T-helper 1 cell treated with Interleukin-12 subunit alpha and Interleukin-12 subunit beta and Interleukin-4 antibody, amounts not matched to agents 30 μg/mL and 1 μg/mL, for 36 hours (primary cell): Measurements from ENCODE around the gene ULK4.

ENCODE experiments used
- H3K27ac Mint-ChIP-seq: one replicate; pipeline ENCODE4 v1.8.0; 2021; ENCODE audit warnings: mild to moderate bottlenecking, mixed read lengths
- H3K27me3 Mint-ChIP-seq: one replicate; pipeline ENCODE4 v1.8.0; 2021; ENCODE audit warnings: low read depth, mixed read lengths
- H3K36me3 Mint-ChIP-seq: one replicate; pipeline ENCODE4 v1.8.0; 2021; ENCODE audit warnings: low read depth, mixed read lengths
- H3K4me1 Mint-ChIP-seq: one replicate; pipeline ENCODE4 v1.8.0; 2021; ENCODE audit warnings: low read depth, mixed read lengths
- H3K4me3 Mint-ChIP-seq: one replicate; pipeline ENCODE4 v1.8.0; 2021; ENCODE audit warnings: mild to moderate bottlenecking, moderate library complexity, mixed read lengths
- H3K9me3 Mint-ChIP-seq: one replicate; pipeline ENCODE4 v1.8.0; 2021; ENCODE audit warnings: mixed read lengths

ULK4 gene

GRCh38 chr3:41220906-41221677, 740.8 kb downstream of the ULK4 start:
- peaks cover 21% of the 10 kb centered on the region for H3K36me3 Mint-ChIP-seq
- no peak overlapping the region for H3K27ac Mint-ChIP-seq
- peaks cover 33% of the 10 kb centered on the region for H3K4me1 Mint-ChIP-seq
- no peaks in the 10 kb centered on the region for H3K9me3 Mint-ChIP-seq
- H3K4me3 Mint-ChIP-seq, result no peak overlapping the region
- no peaks in the 10 kb centered on the region for H3K27me3 Mint-ChIP-seq

- Mint-ChIP-seq H3K27me3 (no peaks in the 10 kb centered on the region), H3K36me3 (peaks cover 9% of the 10 kb centered on the region), H3K4me3 (no peak overlapping the region), H3K27ac (no peak overlapping the region), H3K9me3 (no peaks in the 10 kb centered on the region), H3K4me1 (peaks cover 39% of the 10 kb centered on the region)
Observed at GRCh38 chr3:41219424-41219823, 742.5 kb downstream of the ULK4 start.

- H3K27me3 Mint-ChIP-seq, result no peaks in the 10 kb centered on the region
- H3K9me3 Mint-ChIP-seq, result no peaks in the 10 kb centered on the region
- H3K4me3 Mint-ChIP-seq, result no peak overlapping the region
- peaks cover 48% of the 10 kb centered on the region for H3K4me1 Mint-ChIP-seq
- H3K36me3 Mint-ChIP-seq, result peaks cover 5% of the 10 kb centered on the region
- H3K27ac Mint-ChIP-seq, result no peak overlapping the region
Observed at GRCh38 chr3:41216993-41217392, 744.9 kb downstream of the ULK4 start.

GRCh38 chr3:41216422-41216821, 745.5 kb downstream of the ULK4 start:
- Mint-ChIP-seq H3K4me1 (peaks cover 45% of the 10 kb centered on the region), H3K27me3 (no peaks in the 10 kb centered on the region), H3K27ac (no peak overlapping the region), H3K9me3 (no peaks in the 10 kb centered on the region), H3K4me3 (no peak overlapping the region), H3K36me3 (peaks cover 8% of the 10 kb centered on the region)

- no peak overlapping the region for H3K4me3 Mint-ChIP-seq
Observed at GRCh38 chr3:41213588-41213987, 748.3 kb downstream of the ULK4 start.

GRCh38 chr3:41212088-41212487, 749.8 kb downstream of the ULK4 start:
- Mint-ChIP-seq H3K27ac (no peak overlapping the region), H3K9me3 (no peaks in the 10 kb centered on the region), H3K27me3 (no peaks in the 10 kb centered on the region), H3K36me3 (peaks cover 14% of the 10 kb centered on the region), H3K4me3 (no peak overlapping the region), H3K4me1 (peaks cover 50% of the 10 kb centered on the region)

More at GRCh38 chr3:41213588-41213987, 748.3 kb downstream of the ULK4 start:
- Mint-ChIP-seq H3K27me3 (no peaks in the 10 kb centered on the region), H3K9me3 (no peaks in the 10 kb centered on the region), H3K36me3 (peaks cover 11% of the 10 kb centered on the region), H3K27ac (no peak overlapping the region), H3K4me1 (peaks cover 41% of the 10 kb centered on the region)

DNA sequence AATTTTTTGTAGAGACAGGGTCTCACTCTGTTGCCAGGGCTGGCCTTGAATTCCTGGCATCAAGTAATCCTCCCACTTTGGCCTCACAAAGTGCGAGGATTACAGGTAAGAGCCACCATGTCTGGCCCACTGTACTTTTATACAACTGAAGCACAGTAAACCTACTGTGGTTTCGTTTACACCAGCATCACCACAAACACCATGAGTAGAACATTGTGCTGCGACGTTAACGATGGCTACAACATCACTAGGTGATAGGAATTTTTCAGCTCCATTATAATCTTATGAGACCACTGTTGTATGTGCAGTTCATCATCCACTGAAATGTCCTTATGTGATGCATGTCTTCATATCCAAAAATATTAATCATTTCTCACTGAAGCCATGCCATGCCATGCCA, 750.9 kb downstream of the ULK4 start:
- no peaks in the 10 kb centered on the region for H3K27me3 Mint-ChIP-seq
- H3K4me3 Mint-ChIP-seq, result no peak overlapping the region
- peaks cover 15% of the 10 kb centered on the region for H3K36me3 Mint-ChIP-seq
- H3K9me3 Mint-ChIP-seq, result no peaks in the 10 kb centered on the region
- H3K4me1 Mint-ChIP-seq, result peaks cover 47% of the 10 kb centered on the region
- no peak overlapping the region for H3K27ac Mint-ChIP-seq

GRCh38 chr3:41209646-41210045, 752.3 kb downstream of the ULK4 start:
- Mint-ChIP-seq H3K27ac (no peak overlapping the region), H3K27me3 (no peaks in the 10 kb centered on the region), H3K9me3 (no peaks in the 10 kb centered on the region), H3K4me1 (peaks cover 45% of the 10 kb centered on the region), H3K36me3 (peaks cover 17% of the 10 kb centered on the region), H3K4me3 (no peak overlapping the region)

DNA sequence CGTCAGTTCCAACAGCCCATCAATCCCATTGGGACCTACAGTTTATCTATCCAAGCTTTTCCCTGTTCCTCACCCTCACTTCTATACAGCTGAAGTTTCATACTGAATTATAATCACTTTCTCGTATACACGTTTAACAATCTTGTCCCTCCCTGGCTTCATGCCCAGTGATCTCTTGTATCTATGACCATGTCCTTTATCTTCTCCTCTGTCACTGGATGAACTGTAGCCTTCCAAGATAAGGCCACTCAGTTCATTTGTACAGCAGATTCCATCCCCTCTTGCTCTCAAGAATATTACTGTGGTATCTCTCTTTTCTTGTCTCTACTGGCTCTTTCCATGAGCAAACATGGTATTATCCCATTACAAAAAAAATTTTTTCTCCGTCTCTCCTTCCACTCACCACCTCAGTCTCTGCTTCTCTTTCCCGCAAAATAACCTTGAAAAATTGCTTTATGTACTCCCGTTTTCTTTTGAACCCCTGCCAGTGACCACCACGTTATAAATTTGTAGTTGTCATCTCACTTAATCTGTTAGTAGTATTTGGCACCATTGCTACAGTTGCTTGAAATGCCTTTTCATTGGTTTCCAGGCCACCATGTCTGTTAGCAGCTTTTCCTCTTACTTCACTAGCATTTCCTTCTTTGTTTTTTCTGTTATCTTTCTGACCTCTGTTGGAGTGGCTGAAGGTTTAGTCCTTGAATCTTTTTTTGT, 753.2 kb downstream of the ULK4 start:
- Mint-ChIP-seq H3K4me1 (peaks cover 45% of the 10 kb centered on the region), H3K27ac (no peak overlapping the region), H3K9me3 (no peaks in the 10 kb centered on the region), H3K36me3 (peaks cover 18% of the 10 kb centered on the region), H3K27me3 (no peaks in the 10 kb centered on the region), H3K4me3 (no peak overlapping the region)

GRCh38 chr3:41207355-41207754, 754.5 kb downstream of the ULK4 start:
- H3K27ac Mint-ChIP-seq, result no peak overlapping the region

DNA sequence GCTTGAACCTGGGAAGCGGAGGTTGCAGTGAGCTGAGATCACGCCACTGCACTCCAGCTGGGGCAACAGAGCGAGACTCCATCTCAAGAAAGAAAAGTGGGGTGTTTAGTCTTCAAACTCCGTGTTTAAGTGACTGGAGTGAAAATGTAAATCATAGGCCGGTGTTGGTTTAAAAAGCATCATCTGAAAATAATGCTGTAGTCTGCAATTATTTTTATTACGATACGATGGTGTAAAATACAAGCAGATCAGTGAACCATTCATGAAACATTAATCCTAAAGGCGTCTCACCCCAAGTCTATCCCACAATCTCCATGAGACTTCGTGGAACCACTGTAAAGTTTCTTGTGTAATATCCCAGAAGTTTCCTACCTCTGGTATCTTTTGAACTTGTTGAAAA, 756.3 kb downstream of the ULK4 start:
- Mint-ChIP-seq H3K27ac (no peak overlapping the region), H3K9me3 (no peaks in the 10 kb centered on the region), H3K4me1 (peaks cover 56% of the 10 kb centered on the region), H3K36me3 (peaks cover 16% of the 10 kb centered on the region), H3K4me3 (no peak overlapping the region), H3K27me3 (no peaks in the 10 kb centered on the region)

More at GRCh38 chr3:41207355-41207754, 754.5 kb downstream of the ULK4 start:
- H3K36me3 Mint-ChIP-seq, result peaks cover 15% of the 10 kb centered on the region
- peaks cover 43% of the 10 kb centered on the region for H3K4me1 Mint-ChIP-seq
- H3K4me3 Mint-ChIP-seq, result no peak overlapping the region
- no peaks in the 10 kb centered on the region for H3K9me3 Mint-ChIP-seq
- H3K27me3 Mint-ChIP-seq, result no peaks in the 10 kb centered on the region

DNA sequence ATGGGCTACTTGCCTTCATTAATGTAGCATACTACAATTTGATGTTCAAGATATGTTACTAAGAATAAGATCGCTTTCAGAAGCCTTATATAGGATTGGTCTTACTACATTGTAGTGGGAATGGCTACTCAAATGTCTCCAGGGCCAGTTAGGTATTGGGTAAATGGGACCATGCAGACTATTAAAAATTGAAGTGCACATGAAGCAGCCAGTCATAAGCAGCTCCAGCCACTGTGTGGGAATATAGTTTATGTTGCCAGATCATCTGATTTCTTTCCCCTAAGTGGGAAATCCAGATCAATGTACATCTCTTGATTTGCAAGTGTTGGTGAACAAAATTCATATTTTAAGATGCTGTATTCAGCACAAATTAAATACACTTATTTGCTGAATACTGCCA, 757.5 kb downstream of the ULK4 start:
- H3K36me3 Mint-ChIP-seq, result peaks cover 20% of the 10 kb centered on the region
- no peak overlapping the region for H3K27ac Mint-ChIP-seq
- H3K27me3 Mint-ChIP-seq, result no peaks in the 10 kb centered on the region
- H3K4me1 Mint-ChIP-seq, result peaks cover 56% of the 10 kb centered on the region
- no peak overlapping the region for H3K4me3 Mint-ChIP-seq
- H3K9me3 Mint-ChIP-seq, result no peaks in the 10 kb centered on the region

- peaks cover 13% of the 10 kb centered on the region for H3K36me3 Mint-ChIP-seq
- peaks cover 48% of the 10 kb centered on the region for H3K4me1 Mint-ChIP-seq
- H3K27ac Mint-ChIP-seq, result no peak overlapping the region
- H3K9me3 Mint-ChIP-seq, result no peaks in the 10 kb centered on the region
- no peaks in the 10 kb centered on the region for H3K27me3 Mint-ChIP-seq
- H3K4me3 Mint-ChIP-seq, result no peak overlapping the region
Observed at GRCh38 chr3:41202834-41203345, 759.0 kb downstream of the ULK4 start.

- Mint-ChIP-seq H3K27ac (no peak overlapping the region), H3K27me3 (no peaks in the 10 kb centered on the region), H3K4me3 (peak overlapping the region; percentile 73), H3K9me3 (no peaks in the 10 kb centered on the region), H3K4me1 (peaks cover 42% of the 10 kb centered on the region), H3K36me3 (peaks cover 13% of the 10 kb centered on the region)
Observed at GRCh38 chr3:41202075-41202833, 759.6 kb downstream of the ULK4 start.
